GM12878 (cell line): ENCODE data around the gene GSTO1. TPM values are rescaled to one million over a fixed set of nuclear protein-coding genes. Genes with fewer than 3 reads are reported as not detected.

Experiments
- ATAC-seq: fragments of 200-7000 bp; cut with Tn5 transposase; 3 replicates; pipeline ENCODE4 v1.9.1; 2020; ENCODE audit warnings: mild to moderate bottlenecking, moderate library complexity
- BruUV-seq: library from RNA; stranded (reverse); fragments of 400-500 nt; replicated peaks from 2 replicates; lab custom pipeline; 2021; lab: Mats Ljungman, UMichigan
- CTCF ChIA-PET: fragments of 300-600 bp; sonication (Branson Sonifier 250); formaldehyde crosslinking; extraction: SDS; loops from one replicate; lab custom pipeline; 2021; ENCODE audit warnings: inconsistent platforms; lab: Yijun Ruan, JAX
- POLR2A ChIA-PET: fragments of 350-600 bp; formaldehyde crosslinking; extraction: SDS; loops from one replicate; lab custom pipeline; 2021; ENCODE audit warnings: inconsistent platforms; lab: Charles Lee
- RAD21 ChIA-PET: fragments of 300-600 bp; sonication (Branson Sonifier 250); formaldehyde crosslinking; loops from one replicate; lab custom pipeline; 2023; ENCODE audit warnings: antibody characterized with exemption; ENCODE audit not compliant: unreplicated experiment; lab: Charles Lee
- SMC1A ChIA-PET: fragments of 300-600 bp; sonication (Branson Sonifier 250); formaldehyde crosslinking; loops from one replicate; lab custom pipeline; 2023; ENCODE audit not compliant: unreplicated experiment, uncharacterized antibody; lab: Charles Lee
- DNase-seq: peaks from one replicate; pipeline ENCODE4 v3.0.0-alpha.2; 2011; ENCODE audit warnings: low read depth, low spot score
- FAIRE-seq: peaks from 3 replicates; lab custom pipeline; 2011; peaks lifted over from hg19 to GRCh38; lab: Jason Lieb, UNC
- H2AFZ ChIP-seq: 2 replicates; pipeline ENCODE4 v1.6.0; 2011; ENCODE audit warnings: low read depth, low read length, control low read depth; ENCODE audit not compliant: control insufficient read depth
- H3K27ac ChIP-seq: 2 replicates; pipeline ENCODE4 v1.5.1; 2011; ENCODE audit warnings: control low read depth; ENCODE audit not compliant: control insufficient read depth, insufficient read depth
- H3K27me3 ChIP-seq, 2 experiments: replicated peaks in 1 of 2; 2 replicates each; pipeline versions ENCODE4 v1.6.0 to v1.6.1; 2011; ENCODE audit warnings: low read length in 1 of 2; ENCODE audit not compliant: control insufficient read depth in 2 of 2, insufficient read depth in 2 of 2
- H3K36me3 ChIP-seq, 2 experiments: 2 replicates each; pipeline ENCODE4 v1.5.1; 2011; ENCODE audit warnings: low read length in 1 of 2; ENCODE audit not compliant: control insufficient read depth in 2 of 2, insufficient read depth in 2 of 2
- H3K4me1 ChIP-seq: 2 replicates; pipeline ENCODE4 v1.6.1; 2011; ENCODE audit warnings: mild to moderate bottlenecking, low read length, moderate library complexity, mixed read lengths; ENCODE audit not compliant: control insufficient read depth, insufficient read depth
- H3K4me2 ChIP-seq: 2 replicates; pipeline ENCODE4 v1.6.0; 2011; ENCODE audit warnings: control low read depth; ENCODE audit not compliant: control insufficient read depth, insufficient read depth
- H3K4me3 ChIP-seq: fragments of 200-600 bp; sonication (generic); 2 replicates; pipeline ENCODE4 v1.5.1; 2016
- H3K79me2 ChIP-seq: 2 replicates; pipeline ENCODE4 v1.6.0; 2011; ENCODE audit warnings: low read length; ENCODE audit not compliant: control insufficient read depth, insufficient read depth
- H3K9ac ChIP-seq: 2 replicates; pipeline ENCODE4 v1.8.0; 2011; ENCODE audit warnings: low read length, control low read depth, mixed read lengths; ENCODE audit not compliant: control insufficient read depth, insufficient read depth
- H3K9me3 ChIP-seq: replicated peaks from 3 replicates; pipeline ENCODE4 v1.5.1; 2011; ENCODE audit warnings: mild to moderate bottlenecking, low read length; ENCODE audit not compliant: control insufficient read depth, insufficient read depth
- H4K20me1 ChIP-seq: 2 replicates; pipeline ENCODE4 v1.6.0; 2011; ENCODE audit not compliant: control insufficient read depth, insufficient read depth
- CBX3 ChIP-seq: fragments of 200-600 bp; sonication (generic); IDR thresholded peaks from 2 replicates; pipeline ENCODE4 v1.6.1; 2016; ENCODE audit warnings: low read depth, borderline replicate concordance
- CEBPB ChIP-seq, 2 experiments: fragments of 150-350 bp in 1 of 2; IDR thresholded peaks; 2 replicates each; pipeline ENCODE4 v1.6.1; 2012 to 2014; ENCODE audit warnings: low read depth in 2 of 2, low read length in 2 of 2, borderline replicate concordance in 1 of 2, inconsistent platforms in 1 of 2
- CHD2 ChIP-seq: IDR thresholded peaks from 2 replicates; pipeline ENCODE4 v1.6.1; 2011; ENCODE audit warnings: low read depth, low read length, improper control_type of control experiment, borderline replicate concordance
- HCFC1 ChIP-seq: fragments of 150-350 bp; IDR thresholded peaks from 2 replicates; pipeline ENCODE4 v1.6.1; 2014; ENCODE audit warnings: low read length
- IRF3 ChIP-seq: fragments of 450-650 bp; IDR thresholded peaks from 2 replicates; pipeline ENCODE4 v1.6.1; 2014; ENCODE audit warnings: mild to moderate bottlenecking
- JUND ChIP-seq: IDR thresholded peaks from 2 replicates; pipeline ENCODE4 v1.6.1; 2012; ENCODE audit warnings: low read depth, mild to moderate bottlenecking, low read length, improper control_type of control experiment, moderate library complexity
- MLLT1 ChIP-seq: fragments of 450-650 bp; IDR thresholded peaks from 2 replicates; pipeline ENCODE4 v1.6.1; 2016; ENCODE audit warnings: mild to moderate bottlenecking
- NFYB ChIP-seq: IDR thresholded peaks from 2 replicates; pipeline ENCODE4 v1.6.1; 2011; ENCODE audit warnings: low read depth, mild to moderate bottlenecking, low read length, improper control_type of control experiment, moderate library complexity; ENCODE audit not compliant: insufficient read depth
- RAD21 ChIP-seq: IDR thresholded peaks from 2 replicates; pipeline ENCODE4 v1.6.1; 2011; ENCODE audit warnings: mild to moderate bottlenecking, low read depth, low read length, moderate library complexity; ENCODE audit not compliant: insufficient read depth
- RELA ChIP-seq: fragments of 450-650 bp; IDR thresholded peaks from 2 replicates; pipeline ENCODE4 v1.8.0; 2014; ENCODE audit warnings: borderline replicate concordance; ENCODE audit not compliant: partially characterized antibody
- STAT1 ChIP-seq: fragments of 450-650 bp; conservative IDR thresholded peaks from 2 replicates; pipeline ENCODE4 v1.6.1; 2014; ENCODE audit warnings: antibody characterized with exemption, mild to moderate bottlenecking
- ZSCAN29 ChIP-seq: fragments of 450-650 bp; IDR thresholded peaks from 2 replicates; pipeline ENCODE4 v1.6.1; 2017; ENCODE audit warnings: mild to moderate bottlenecking, moderate library complexity
- WGBS: methylation state at CpG from one replicate; pipeline ENCODE4 v1.1.6; 2016; ENCODE audit warnings: low lambda C conversion rate; ENCODE audit not compliant: insufficient replicate concordance, insufficient coverage; ENCODE audit errors: missing lambda C conversion rate; 5-methylcytosine and 5-hydroxymethylcytosine counted together
- in situ Hi-C: fragments of 300-500 bp; cut with MboI; formaldehyde crosslinking; loops from 9 replicates; pipeline ENCODE4 v1.14.3; 2018; ENCODE audit warnings: mixed read lengths
- intact Hi-C: fragments of 100-400 bp; cut with micrococcal nuclease; formaldehyde crosslinking; loops from one replicate; pipeline ENCODE4 v1.14.2; 2022; ENCODE audit not compliant: unreplicated experiment
- polyA plus RNA-seq, 11 experiments: library from polyadenylated mRNA; depleted of rRNA in 4 of 11; unstranded in 6 of 11; stranded (reverse) in 5 of 11; fragments of >200 nt; fragmentation: Nextera tagmentation in 4 of 11; fragmentation: Illumina TruSeq in 1 of 11; extraction: Ambion mirVana in 4 of 11; extraction: Trizol in 1 of 11; gene quantifications; 1 replicate in 1 of 11; 2 replicates in 10 of 11; pipeline versions ENCODE4 v1.2.1 to v1.2.3, GENCODE V29; 2011 to 2016; ENCODE audit warnings: inconsistent platforms in 2 of 11, missing spikeins in 2 of 11, low read depth in 1 of 11
- total RNA-seq, 4 experiments: library from RNA; depleted of rRNA in 3 of 4; stranded (reverse); fragments of >200 nt in 3 of 4; fragmentation: Illumina TruSeq in 1 of 4; extraction: Trizol in 1 of 4; gene quantifications; 2 replicates each; pipeline versions ENCODE4 v1.2.1 to v1.2.3, GENCODE V29; 2013 to 2021

Gene GSTO1
- total and polyA plus RNA-seq, 10 of the 15 experiments (the other 5 are each of a cell fraction or from before 2014, with no cell fraction given): 53.1 to 197 (median 112) TPM

DNA sequence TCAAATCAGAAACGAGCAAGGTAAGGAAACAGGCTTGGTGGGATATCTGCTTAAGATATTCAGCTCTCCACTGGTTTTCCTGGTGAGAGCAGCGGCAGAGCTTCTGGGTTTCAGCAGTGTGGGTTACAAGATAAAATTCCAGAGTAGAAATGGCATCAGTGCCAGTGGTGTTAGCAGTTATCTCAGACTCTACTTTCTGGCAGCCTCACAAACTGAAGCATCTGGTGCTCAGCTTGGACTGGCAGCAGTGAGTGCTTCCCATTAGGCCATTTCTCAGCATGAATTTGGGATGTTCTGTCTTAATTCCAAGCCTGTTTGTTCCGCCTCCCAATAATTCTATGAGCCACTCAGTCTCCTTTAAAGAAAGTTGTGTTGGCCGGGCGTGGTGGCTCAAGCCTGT lies 7.4 kb downstream of the GSTO1 start:
- Histone ChIP-seq H3K4me2 (no peak overlapping the region), H4K20me1 (no peaks in the 10 kb centered on the region), H3K9me3 (no peaks in the 10 kb centered on the region), H3K9ac (no peak overlapping the region), H3K79me2 (peaks cover 48% of the 10 kb centered on the region), H2AFZ (no peak overlapping the region), H3K27ac (no peak overlapping the region), H3K27me3 (no peaks in the 10 kb centered on the region), H3K4me1 (no peaks in the 10 kb centered on the region), H3K36me3 (peaks cover 0 to 37% of the 10 kb centered on the region in 2 experiments; a peak in 3 of 4 replicates), H3K4me3 (no peak overlapping the region)
- RAD21 ChIA-PET: no interaction called here
- BruUV-seq: no TSS peak
- intact Hi-C loops (loop anchor here (10.0 kb wide), 1 partner anchor 357 kb away; no protein-coding TSS in a partner anchor), in situ Hi-C loops (no loop called here)
- no peak for ATAC-seq
- no peak for DNase-seq
- 79% methylated on average over 5 of the region's 5 CpGs for WGBS
- POLR2A ChIA-PET: no interaction called here
- TF ChIP-seq RAD21: no peak
- no peak for FAIRE-seq
- CTCF ChIA-PET: interaction anchor here (1.2 to 13.2 kb wide), 2 partner anchors 13 to 89 kb away, joined by 3 to 105 read pairs; no protein-coding TSS in a partner anchor
- SMC1A ChIA-PET: interaction anchor here (0.8 kb wide), 1 partner anchor 12 kb away, joined by 3 read pairs; no protein-coding TSS in a partner anchor

- WGBS: 84% methylated on average over 5 of the region's 5 CpGs
- BruUV-seq: no TSS peak
- POLR2A ChIA-PET: interaction anchor here (0.6 kb wide), 1 partner anchor 10 kb away, joined by 3 read pairs; the partner anchor contains the start of gene GSTO1
- ATAC-seq (no peak), FAIRE-seq (no peak), DNase-seq (no peak)
- Histone ChIP-seq H3K9me3 (no peaks in the 10 kb centered on the region), H4K20me1 (no peaks in the 10 kb centered on the region), H3K27ac (no peak overlapping the region), H3K36me3 (peaks cover 0 to 16% of the 10 kb centered on the region in 2 experiments; a peak in 2 of 4 replicates), H2AFZ (no peak overlapping the region), H3K79me2 (peaks cover 45% of the 10 kb centered on the region), H3K27me3 (no peaks in the 10 kb centered on the region), H3K9ac (no peak overlapping the region), H3K4me2 (no peak overlapping the region), H3K4me1 (0 out of 2 replicates have a peak, but pooled peaks cover 3% of the 10 kb centered on the region), H3K4me3 (no peak overlapping the region)
- no peak for TF ChIP-seq NFYB
- TF ChIP-seq CBX3: no peak
- no peak for TF ChIP-seq RAD21
- TF ChIP-seq MLLT1: no peak
- no peak for TF ChIP-seq CHD2
- TF ChIP-seq IRF3: no peak
- TF ChIP-seq STAT1: no peak
- no peak for TF ChIP-seq JUND
- no peak for TF ChIP-seq RELA
- no peak for TF ChIP-seq ZSCAN29
- no peak for TF ChIP-seq HCFC1
- no peak for TF ChIP-seq CEBPB (IDR thresholded peaks at IDR 0.05; ENCODE audit: borderline replicate concordance in 1 of 2, low read depth in 2 of 2, low read length in 2 of 2)
- in situ Hi-C loops (no loop called here), intact Hi-C loops (loop anchor here (5.0 to 10.0 kb wide), 2 partner anchors 142 to 360 kb away; partner anchors contain the start of gene SFR1)
- RAD21 ChIA-PET: no interaction called here
- SMC1A ChIA-PET: interaction anchor here (1.3 kb wide), 1 partner anchor 11 kb away, joined by 5 read pairs; the partner anchor contains the start of gene GSTO1
- CTCF ChIA-PET: interaction anchor here (13.2 kb wide), 1 partner anchor 10 kb away, joined by 105 read pairs; no protein-coding TSS in a partner anchor
Observed at GRCh38 chr10:104264783-104265182, 10.1 kb downstream of the GSTO1 start.
